Endothelial cell (in vitro differentiated cells): ENCODE data around the gene AAGAB. TPM values are rescaled to one million over a fixed set of nuclear protein-coding genes. Genes with fewer than 3 reads are reported as not detected.
A peak's percentile ranks its signal among the peaks of the same experiment; 100 is the strongest.

Source experiments
- DNase-seq: peaks from one replicate; pipeline ENCODE4 v3.0.0; 2021; ENCODE audit warnings: low spot score
- H3K27ac Mint-ChIP-seq: one replicate; pipeline ENCODE4 v1.8.0; 2021; ENCODE audit warnings: mixed read lengths, inconsistent platforms; ENCODE audit not compliant: unreplicated experiment
- H3K27me3 Mint-ChIP-seq: one replicate; pipeline ENCODE4 v1.8.0; 2021; ENCODE audit warnings: mild to moderate bottlenecking, moderate library complexity, mixed read lengths, inconsistent platforms; ENCODE audit not compliant: unreplicated experiment
- H3K36me3 Mint-ChIP-seq: one replicate; pipeline ENCODE4 v1.8.0; 2021; ENCODE audit warnings: mild to moderate bottlenecking, low read depth, mixed read lengths, inconsistent platforms; ENCODE audit not compliant: unreplicated experiment
- H3K4me1 Mint-ChIP-seq: one replicate; pipeline ENCODE4 v1.8.0; 2021; ENCODE audit warnings: mild to moderate bottlenecking, mixed read lengths, inconsistent platforms; ENCODE audit not compliant: unreplicated experiment
- H3K4me3 Mint-ChIP-seq: one replicate; pipeline ENCODE4 v1.8.0; 2021; ENCODE audit warnings: mild to moderate bottlenecking, mixed read lengths, inconsistent platforms; ENCODE audit not compliant: unreplicated experiment
- H3K9me3 Mint-ChIP-seq: one replicate; pipeline ENCODE4 v1.8.0; 2021; ENCODE audit warnings: mixed read lengths, inconsistent platforms; ENCODE audit not compliant: unreplicated experiment
- total RNA-seq: library from RNA; stranded (reverse); fragmentation: NEBNext Ultra II Directional; extraction: Animal tissue kit (Norgen Biotek cat#: 25700); gene quantifications from one replicate; pipeline ENCODE4 v1.2.1, GENCODE V29; 2021; ENCODE audit not compliant: unreplicated experiment
- TF ChIP-seq, protein P1 (sequence below): fragments of 200-600 bp; sonication (generic); IDR thresholded peaks from one replicate; pipeline ENCODE4 v1.5.0; 2021; ENCODE audit warnings: antibody characterized with exemption; ENCODE audit not compliant: unreplicated experiment

The AAGAB gene
- total RNA-seq, 1 donor from 2014 or later, result 40.6 TPM

DNA sequence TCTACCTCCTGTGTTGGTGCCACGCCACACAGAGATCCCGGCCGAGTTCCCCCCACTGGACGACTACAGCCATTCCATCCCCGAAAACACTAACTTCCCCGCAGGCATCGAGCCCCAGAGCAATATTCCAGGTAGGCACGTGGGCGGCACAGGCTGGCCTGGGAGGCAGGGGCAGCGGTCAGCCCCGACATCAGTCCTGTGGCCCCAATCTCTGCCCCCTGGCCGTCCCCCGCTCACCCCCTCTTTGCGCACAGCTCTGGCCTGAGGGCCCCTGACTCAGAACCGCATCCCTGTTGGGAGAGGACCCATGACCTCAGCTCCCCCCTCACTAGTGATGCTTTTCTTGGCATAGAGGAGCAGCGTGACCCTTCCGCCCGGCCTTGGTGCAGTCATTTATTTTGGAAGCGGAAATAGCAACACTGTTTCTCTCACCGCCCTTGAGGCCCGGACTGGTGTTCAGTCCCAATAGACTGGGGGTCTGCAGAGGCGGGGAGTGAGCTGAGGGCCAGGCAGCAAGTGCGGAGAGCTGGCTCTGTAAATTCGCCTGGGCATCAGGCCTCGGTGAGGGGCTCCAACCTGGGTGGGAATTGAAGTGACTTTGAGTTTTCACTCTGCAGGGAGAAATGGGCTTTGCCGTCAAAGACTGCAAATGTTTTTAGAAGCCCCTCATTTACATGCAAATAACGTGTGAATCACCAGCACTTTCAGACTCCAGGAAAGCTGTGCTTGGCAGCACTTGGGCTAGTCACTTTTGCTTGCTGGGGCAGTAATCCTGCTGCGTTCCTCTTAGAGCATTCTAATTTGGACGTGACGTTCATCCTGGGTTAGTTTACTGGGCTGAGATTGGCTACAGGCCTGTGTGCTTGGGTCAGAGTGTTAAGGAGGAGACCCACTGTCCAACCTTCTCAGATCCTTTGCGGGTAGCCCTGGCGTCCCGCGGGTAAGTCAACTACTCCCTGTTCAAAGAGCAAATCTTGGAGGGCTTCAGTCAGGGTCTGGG is 88.9 kb downstream of the AAGAB start:
- Mint-ChIP-seq H3K9me3 (no peaks in the 10 kb centered on the region), H3K27ac (no peak overlapping the region)
- DNase-seq, result no peak

DNA sequence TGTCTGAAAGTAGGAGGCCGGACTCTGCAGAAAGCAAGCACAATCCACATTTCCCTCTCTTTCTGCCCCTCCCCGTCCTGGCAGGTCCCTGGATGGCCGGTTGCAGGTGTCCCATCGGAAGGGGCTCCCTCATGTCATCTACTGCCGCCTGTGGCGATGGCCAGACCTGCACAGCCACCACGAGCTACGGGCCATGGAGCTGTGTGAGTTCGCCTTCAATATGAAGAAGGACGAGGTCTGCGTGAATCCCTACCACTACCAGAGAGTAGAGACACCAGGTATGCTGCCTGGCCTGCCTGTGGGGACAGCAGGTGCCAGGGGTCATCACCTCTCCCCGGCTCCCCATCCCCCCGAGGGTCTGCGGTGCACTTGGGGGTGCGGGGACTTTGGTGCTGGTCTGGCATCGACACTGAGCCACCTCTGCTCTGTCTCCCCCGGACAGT is 89.6 kb downstream of the AAGAB start:
- Mint-ChIP-seq H3K27ac (no peak overlapping the region), H3K27me3 (peaks cover 6% of the 10 kb centered on the region), H3K4me1 (peaks cover 4% of the 10 kb centered on the region), H3K36me3 (peaks cover 6% of the 10 kb centered on the region), H3K4me3 (no peak overlapping the region), H3K9me3 (no peaks in the 10 kb centered on the region)
- peak; percentile 31 for DNase-seq
- TF ChIP-seq, protein P1, sequence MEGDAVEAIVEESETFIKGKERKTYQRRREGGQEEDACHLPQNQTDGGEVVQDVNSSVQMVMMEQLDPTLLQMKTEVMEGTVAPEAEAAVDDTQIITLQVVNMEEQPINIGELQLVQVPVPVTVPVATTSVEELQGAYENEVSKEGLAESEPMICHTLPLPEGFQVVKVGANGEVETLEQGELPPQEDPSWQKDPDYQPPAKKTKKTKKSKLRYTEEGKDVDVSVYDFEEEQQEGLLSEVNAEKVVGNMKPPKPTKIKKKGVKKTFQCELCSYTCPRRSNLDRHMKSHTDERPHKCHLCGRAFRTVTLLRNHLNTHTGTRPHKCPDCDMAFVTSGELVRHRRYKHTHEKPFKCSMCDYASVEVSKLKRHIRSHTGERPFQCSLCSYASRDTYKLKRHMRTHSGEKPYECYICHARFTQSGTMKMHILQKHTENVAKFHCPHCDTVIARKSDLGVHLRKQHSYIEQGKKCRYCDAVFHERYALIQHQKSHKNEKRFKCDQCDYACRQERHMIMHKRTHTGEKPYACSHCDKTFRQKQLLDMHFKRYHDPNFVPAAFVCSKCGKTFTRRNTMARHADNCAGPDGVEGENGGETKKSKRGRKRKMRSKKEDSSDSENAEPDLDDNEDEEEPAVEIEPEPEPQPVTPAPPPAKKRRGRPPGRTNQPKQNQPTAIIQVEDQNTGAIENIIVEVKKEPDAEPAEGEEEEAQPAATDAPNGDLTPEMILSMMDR, result no peak

More for the DNA sequence above, 88.9 kb downstream of the AAGAB start:
- Mint-ChIP-seq H3K27me3 (peaks cover 6% of the 10 kb centered on the region), H3K4me3 (no peak overlapping the region), H3K4me1 (peaks cover 4% of the 10 kb centered on the region), H3K36me3 (peaks cover 6% of the 10 kb centered on the region)
- TF ChIP-seq, protein P1, result no peak

DNA sequence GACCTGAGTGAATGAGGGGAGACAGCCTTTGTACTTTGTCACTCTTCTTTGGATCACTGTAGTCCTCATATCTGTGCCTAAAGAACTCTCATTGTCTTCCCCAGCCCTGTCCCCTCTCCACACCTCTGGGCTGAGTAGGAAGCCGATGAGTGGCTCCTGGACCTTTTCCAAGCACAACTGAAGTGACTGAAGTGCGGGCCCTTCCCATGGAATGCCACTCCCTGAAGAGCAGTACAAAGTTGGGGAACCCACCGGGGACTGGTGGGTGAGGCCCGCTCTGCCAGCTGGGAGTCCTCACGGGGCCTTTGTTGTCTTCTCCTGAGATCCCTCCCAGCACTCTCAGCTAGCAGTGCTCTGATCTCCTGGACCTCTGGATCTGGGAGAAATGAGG is 90.1 kb downstream of the AAGAB start:
- Mint-ChIP-seq H3K4me1 (peaks cover 4% of the 10 kb centered on the region), H3K36me3 (peaks cover 6% of the 10 kb centered on the region), H3K27ac (no peak overlapping the region), H3K9me3 (no peaks in the 10 kb centered on the region), H3K4me3 (no peak overlapping the region), H3K27me3 (peaks cover 6% of the 10 kb centered on the region)
- DNase-seq, result no peak
- TF ChIP-seq, protein P1, result no peak

DNA sequence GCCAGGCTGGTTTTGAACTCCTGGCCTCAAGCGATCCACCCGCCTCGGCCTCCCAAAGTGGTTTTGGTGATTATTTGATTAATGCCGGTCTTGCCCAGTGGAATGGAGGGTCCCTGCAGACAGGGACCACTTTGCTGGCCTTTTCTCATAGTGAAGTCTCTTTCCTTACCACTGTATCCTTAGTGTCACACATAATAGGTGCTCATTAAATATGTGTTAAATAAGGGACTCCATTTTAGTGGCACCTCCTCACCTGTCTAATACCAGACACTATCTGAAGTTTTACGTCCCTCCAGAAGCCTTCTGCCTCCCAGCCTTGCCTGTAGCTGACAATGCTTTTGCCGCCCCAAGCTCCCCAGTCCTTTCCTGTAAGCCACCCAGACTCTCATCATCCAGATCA is 91.3 kb downstream of the AAGAB start:
- H3K4me3 Mint-ChIP-seq, result no peak overlapping the region
- H3K27ac Mint-ChIP-seq, result peak overlapping the region; percentile 7
- H3K36me3 Mint-ChIP-seq, result peaks cover 6% of the 10 kb centered on the region
- H3K27me3 Mint-ChIP-seq, result peaks cover 6% of the 10 kb centered on the region
- DNase-seq, result no peak
- peaks cover 8% of the 10 kb centered on the region for H3K4me1 Mint-ChIP-seq
- TF ChIP-seq, protein P1, result no peak
- no peaks in the 10 kb centered on the region for H3K9me3 Mint-ChIP-seq

DNA sequence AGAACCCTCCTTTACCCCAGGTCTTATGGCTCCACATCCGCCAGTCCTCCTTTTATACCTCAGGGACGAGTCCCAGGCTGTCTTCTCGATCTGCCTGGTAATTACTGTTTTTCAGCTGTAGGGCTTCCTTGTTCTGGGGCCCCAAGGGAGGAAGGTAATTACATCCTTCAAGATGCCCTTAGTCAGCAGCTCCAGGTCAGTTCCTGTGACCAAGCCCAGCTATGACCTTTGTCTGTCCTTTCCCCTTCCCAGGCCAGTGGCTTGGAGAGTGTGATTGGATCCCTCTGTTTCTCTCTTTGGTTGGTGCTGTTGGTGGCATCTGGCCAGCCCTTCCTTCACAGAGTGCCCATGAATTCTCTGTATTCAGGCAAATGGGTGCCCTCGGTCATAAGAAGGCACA is 92.6 kb downstream of the AAGAB start:
- Mint-ChIP-seq H3K4me3 (no peak overlapping the region), H3K36me3 (no peaks in the 10 kb centered on the region), H3K27ac (no peak overlapping the region), H3K27me3 (peaks cover 5% of the 10 kb centered on the region), H3K4me1 (peaks cover 19% of the 10 kb centered on the region), H3K9me3 (no peaks in the 10 kb centered on the region)
- TF ChIP-seq, protein P1, result no peak
- DNase-seq, result no peak
